Measurements from ENCODE around the gene SZRD1.

The SZRD1 gene

GRCh38 chr1:16421201-16421600 lies 54.2 kb downstream of the SZRD1 start:
- TF ChIP-seq TCF4 (CRISPR knock-in tag; IDR thresholded peaks at IDR 0.05; ENCODE audit: borderline replicate concordance) (no peak), PATZ1 (CRISPR knock-in tag; IDR thresholded peaks at IDR 0.05; ENCODE audit: borderline replicate concordance) (no peak), RARB (CRISPR knock-in tag; IDR thresholded peaks at IDR 0.05) (no peak), ARNTL (CRISPR knock-in tag; IDR thresholded peaks at IDR 0.05; ENCODE audit: borderline replicate concordance, low read depth) (no peak), GLIS3 (CRISPR knock-in tag; IDR thresholded peaks at IDR 0.05) (no peak), ZNF70 (CRISPR knock-in tag; IDR thresholded peaks at IDR 0.05) (no peak)
- TF ChIP-seq, protein P1, sequence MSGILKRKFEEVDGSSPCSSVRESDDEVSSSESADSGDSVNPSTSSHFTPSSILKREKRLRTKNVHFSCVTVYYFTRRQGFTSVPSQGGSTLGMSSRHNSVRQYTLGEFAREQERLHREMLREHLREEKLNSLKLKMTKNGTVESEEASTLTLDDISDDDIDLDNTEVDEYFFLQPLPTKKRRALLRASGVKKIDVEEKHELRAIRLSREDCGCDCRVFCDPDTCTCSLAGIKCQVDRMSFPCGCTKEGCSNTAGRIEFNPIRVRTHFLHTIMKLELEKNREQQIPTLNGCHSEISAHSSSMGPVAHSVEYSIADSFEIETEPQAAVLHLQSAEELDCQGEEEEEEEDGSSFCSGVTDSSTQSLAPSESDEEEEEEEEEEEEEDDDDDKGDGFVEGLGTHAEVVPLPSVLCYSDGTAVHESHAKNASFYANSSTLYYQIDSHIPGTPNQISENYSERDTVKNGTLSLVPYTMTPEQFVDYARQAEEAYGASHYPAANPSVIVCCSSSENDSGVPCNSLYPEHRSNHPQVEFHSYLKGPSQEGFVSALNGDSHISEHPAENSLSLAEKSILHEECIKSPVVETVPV (CRISPR knock-in tag; IDR thresholded peaks at IDR 0.05) = no peak

DNA sequence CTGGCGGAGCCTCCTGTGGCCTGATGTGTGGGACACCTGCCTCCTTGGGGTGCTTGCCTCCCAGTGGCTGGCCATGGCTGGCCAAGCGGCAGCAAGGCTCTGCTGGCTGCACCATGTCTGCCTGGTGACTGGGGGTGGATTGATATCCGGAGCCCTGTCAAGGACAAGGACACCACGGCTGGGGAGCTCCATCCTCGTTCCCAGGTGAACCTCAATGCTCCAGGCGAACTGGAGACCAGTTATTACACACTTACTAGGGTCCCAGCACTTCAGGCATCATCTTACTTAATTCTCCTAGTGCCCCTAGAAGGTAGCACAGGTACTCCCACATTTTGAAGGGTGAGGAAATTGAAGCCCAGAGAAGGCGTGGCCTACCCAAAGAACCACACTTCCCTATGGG lies 55.0 kb downstream of the SZRD1 start:
- TF ChIP-seq ZNF70 (CRISPR knock-in tag; IDR thresholded peaks at IDR 0.05) = no peak
- TF ChIP-seq ESRRG (CRISPR knock-in tag; IDR thresholded peaks at IDR 0.05) = no peak
- no peak for TF ChIP-seq RARB (CRISPR knock-in tag; IDR thresholded peaks at IDR 0.05)
- TF ChIP-seq ARNTL (CRISPR knock-in tag; IDR thresholded peaks at IDR 0.05; ENCODE audit: borderline replicate concordance, low read depth) = no peak
- TF ChIP-seq CSDC2 (CRISPR knock-in tag; IDR thresholded peaks at IDR 0.05) = no peak
- TF ChIP-seq PATZ1 (CRISPR knock-in tag; IDR thresholded peaks at IDR 0.05; ENCODE audit: borderline replicate concordance) = no peak
- no peak for TF ChIP-seq OSR1 (CRISPR knock-in tag; IDR thresholded peaks at IDR 0.05)
- TF ChIP-seq CREB5 (CRISPR knock-in tag; IDR thresholded peaks at IDR 0.05; ENCODE audit: low read depth) = no peak
- no peak for TF ChIP-seq ZC3H10 (CRISPR knock-in tag; IDR thresholded peaks at IDR 0.05)
- TF ChIP-seq ZNF8 (CRISPR knock-in tag; IDR thresholded peaks at IDR 0.05) = no peak
- TF ChIP-seq, protein P2, sequence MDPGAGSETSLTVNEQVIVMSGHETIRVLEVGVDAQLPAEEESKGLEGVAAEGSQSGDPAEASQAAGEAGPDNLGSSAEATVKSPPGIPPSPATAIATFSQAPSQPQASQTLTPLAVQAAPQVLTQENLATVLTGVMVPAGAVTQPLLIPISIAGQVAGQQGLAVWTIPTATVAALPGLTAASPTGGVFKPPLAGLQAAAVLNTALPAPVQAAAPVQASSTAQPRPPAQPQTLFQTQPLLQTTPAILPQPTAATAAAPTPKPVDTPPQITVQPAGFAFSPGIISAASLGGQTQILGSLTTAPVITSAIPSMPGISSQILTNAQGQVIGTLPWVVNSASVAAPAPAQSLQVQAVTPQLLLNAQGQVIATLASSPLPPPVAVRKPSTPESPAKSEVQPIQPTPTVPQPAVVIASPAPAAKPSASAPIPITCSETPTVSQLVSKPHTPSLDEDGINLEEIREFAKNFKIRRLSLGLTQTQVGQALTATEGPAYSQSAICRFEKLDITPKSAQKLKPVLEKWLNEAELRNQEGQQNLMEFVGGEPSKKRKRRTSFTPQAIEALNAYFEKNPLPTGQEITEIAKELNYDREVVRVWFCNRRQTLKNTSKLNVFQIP (CRISPR knock-in tag; IDR thresholded peaks at IDR 0.05; ENCODE audit: borderline replicate concordance, low read depth) = no peak
- TF ChIP-seq SNAI2 (CRISPR knock-in tag; IDR thresholded peaks at IDR 0.05) = no peak
- no peak for ATAC-seq

More at GRCh38 chr1:16421201-16421600, 54.2 kb downstream of the SZRD1 start:
- no peak; the same call in 2 of the 3 replicates for ATAC-seq

- ATAC-seq = no peak
- TF ChIP-seq GLIS3 (CRISPR knock-in tag; IDR thresholded peaks at IDR 0.05) (no peak), PATZ1 (CRISPR knock-in tag; IDR thresholded peaks at IDR 0.05; ENCODE audit: borderline replicate concordance) (no peak), CREB5 (CRISPR knock-in tag; IDR thresholded peaks at IDR 0.05; ENCODE audit: low read depth) (no peak), ISL1 (CRISPR knock-in tag; IDR thresholded peaks at IDR 0.05) (no peak), BACH2 (CRISPR knock-in tag; IDR thresholded peaks at IDR 0.05; ENCODE audit: borderline replicate concordance) (no peak), ZFP3 (CRISPR knock-in tag; IDR thresholded peaks at IDR 0.05) (no peak), TSHZ2 (CRISPR knock-in tag; IDR thresholded peaks at IDR 0.05) (no peak), ZNF565 (CRISPR knock-in tag; conservative IDR thresholded peaks at IDR 0.05; ENCODE audit: low read depth) (no peak), OSR1 (CRISPR knock-in tag; IDR thresholded peaks at IDR 0.05) (no peak), SNAI2 (CRISPR knock-in tag; IDR thresholded peaks at IDR 0.05) (no peak), ZC3H10 (CRISPR knock-in tag; IDR thresholded peaks at IDR 0.05) (no peak), TOX (CRISPR knock-in tag; IDR thresholded peaks at IDR 0.05; ENCODE audit: borderline replicate concordance) (no peak)
These were observed 58.3 kb downstream of the SZRD1 start for GRCh38 chr1:16425125-16426025.

Measured in SK-N-SH treated with all-trans-retinoic acid at 6 μM for 48 hours (cell line).